Measurements from ENCODE around the gene PDIK1L.

The PDIK1L gene

DNA sequence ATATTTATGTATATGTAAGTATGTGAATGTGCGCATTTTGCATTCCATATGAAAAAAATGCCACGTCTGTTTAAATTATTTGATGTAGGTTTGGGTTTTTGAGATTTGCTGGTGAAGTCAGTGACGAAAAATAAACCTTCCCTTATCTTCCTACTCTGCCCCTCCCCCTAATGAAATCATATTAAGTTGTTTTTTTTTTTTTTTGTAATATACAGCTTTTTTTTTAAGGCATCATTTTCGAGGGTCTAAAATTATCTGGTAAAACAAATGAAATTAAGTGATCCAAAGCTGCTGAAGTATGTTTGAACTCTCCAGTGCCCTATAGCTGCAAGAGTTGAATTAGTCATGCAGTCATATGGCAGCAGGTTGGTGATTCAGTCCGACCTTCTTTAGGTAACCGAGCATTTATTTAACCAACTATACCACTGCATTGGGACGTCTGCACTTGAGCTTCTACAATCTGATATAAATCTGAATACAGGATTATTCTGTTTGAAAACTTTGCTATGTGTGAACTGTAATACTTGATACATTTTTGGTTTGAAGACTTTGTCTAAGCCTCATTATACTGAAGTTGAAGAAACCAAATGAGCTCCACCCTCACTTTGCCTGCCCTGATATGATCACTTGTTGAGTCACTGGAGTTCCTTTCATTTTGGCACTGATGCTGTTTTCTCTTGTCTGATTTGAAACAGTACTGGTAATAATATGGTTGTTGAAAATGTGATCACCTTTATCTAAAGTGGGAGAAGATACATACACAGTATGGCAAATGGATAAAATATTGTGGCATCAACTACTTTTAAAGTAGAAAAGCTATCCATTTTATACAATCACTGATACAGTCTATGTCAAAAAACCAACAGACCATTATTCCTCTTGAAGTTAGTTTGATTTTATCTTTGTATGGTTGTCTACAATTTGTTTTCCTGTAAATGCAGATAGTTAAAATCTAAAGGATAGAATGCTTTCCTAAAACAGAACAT lies 11.7 kb downstream of the PDIK1L start:
- DNase-seq (ENCODE audit: low spot score), result peak; percentile 52

DNA sequence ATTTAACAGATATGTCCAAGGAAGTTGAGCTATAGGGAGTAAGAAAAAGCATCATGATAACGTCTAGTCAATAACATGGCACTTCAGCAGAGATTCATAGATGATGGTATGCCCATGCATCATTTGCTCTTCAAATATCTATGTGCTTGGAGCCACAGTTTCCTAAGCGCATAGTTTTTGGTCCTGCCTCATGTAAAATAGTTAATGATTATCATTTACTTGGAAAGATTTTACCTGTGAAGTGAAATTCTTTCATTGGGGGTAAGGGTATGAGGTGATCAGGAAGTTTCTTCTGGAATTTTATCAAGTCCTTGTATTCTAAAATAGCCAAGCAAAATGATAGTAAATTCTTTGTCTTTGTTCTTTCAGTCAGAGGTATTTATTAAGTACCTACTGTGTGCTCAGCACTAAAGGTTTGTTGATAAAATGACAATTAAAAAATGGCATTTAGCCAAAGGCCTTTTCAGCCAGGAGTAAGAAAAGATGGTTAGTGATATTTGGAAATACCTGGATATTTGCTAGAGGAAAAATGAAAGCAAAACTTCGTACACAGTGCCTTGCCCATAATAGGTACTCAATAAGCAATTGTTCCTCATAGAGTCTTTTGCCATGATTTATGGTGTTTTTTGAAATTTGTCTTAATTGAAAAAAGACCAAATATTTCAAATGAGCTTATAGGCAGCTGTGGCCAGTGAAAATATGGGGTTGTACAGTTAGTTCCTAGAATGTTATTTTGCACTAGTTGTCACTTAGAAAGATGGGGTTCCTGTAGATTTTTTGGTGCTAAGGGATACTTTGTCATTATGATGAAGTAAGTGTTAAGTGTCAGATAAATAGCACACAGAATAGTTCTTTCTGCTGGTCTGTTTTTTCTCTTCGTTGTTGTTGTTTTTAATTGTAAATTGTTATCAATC lies 13.1 kb downstream of the PDIK1L start:
- no peak for DNase-seq (ENCODE audit: low spot score)

- no peak for DNase-seq (ENCODE audit: low spot score)
Observed at GRCh38 chr1:26125382-26125781, 13.8 kb downstream of the PDIK1L start.

DNA sequence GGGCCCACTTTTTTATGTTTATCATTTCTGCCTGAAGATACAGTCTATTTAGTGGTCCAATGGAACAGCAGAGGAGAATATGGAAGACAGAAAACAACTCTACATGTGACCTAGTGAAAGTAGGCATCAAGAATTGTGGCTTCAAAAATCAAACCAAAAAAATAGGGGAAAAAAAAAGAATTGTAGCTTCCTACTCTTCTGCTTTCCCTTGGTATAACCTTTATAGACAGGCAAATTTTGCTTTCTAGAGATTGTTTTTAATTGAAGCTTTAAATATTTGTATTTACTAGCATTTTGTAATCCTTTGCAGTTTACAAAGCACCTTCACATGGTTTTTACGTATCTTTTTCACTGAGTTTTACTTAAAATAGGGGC lies 14.3 kb downstream of the PDIK1L start:
- no peak for DNase-seq (ENCODE audit: low spot score)

GRCh38 chr1:26126321-26127084 lies 14.9 kb downstream of the PDIK1L start:
- no peak for DNase-seq (ENCODE audit: low spot score)

DNA sequence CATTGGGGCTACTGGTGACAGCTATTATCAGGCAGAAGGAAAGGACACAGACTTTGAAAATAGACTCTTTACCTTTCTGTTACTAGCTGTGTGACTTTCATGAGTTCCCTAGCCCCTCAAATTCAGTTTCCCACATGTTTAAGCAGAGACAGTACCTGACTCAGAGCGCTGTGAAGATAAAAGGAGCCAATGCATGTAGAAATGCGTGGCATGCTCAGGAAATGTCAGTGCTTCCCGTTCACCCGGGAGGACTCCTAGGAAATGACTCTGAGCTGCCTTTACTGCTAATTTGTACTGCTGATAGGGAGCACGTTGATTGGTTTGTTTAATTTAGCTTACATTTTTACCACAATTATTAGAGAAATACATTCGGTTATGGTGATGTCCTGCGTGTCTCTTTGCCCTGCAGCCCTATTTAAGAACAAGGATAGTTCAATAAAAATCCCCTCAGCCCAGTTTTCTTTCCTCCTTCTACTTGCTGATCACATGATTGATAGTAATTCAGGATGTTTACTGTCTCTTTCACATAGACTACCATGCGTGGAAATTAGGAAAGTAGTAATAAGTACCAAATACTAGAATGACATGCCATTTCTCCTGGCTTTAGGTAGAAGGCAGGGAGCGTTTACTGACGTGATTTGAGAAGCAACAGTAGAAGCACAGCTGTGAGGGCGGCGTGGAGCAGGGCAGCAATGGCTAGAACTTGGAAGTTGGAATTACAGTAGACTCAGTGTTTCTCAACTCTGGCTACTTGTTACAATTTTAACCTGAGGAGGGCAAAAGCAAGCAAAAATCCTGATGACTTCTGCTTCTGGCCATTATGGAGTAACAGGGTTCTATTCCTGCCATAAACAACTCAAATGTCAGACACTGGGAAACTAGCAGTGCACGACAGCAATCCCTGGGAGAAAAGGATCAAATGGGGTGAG lies 15.9 kb downstream of the PDIK1L start:
- DNase-seq (ENCODE audit: low spot score), result no peak

DNA sequence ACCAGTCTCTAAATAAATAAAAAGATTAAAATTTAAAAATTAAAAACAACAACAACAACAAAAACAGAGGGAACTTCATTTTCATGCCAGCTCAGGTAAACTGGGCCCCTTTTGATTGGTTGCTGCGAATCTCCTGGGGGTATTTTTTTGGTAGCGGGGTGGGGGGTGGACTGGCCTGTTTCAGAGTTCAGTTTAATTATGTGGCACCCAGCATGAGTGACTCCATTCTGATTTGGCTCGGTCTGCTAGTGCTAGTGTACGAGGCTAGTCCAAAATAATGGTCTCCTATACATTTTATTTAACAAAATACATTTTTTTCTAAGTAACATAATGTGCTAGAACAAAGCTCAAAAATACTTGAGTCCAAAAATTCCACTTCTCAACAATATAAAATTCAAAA lies 18.2 kb downstream of the PDIK1L start:
- DNase-seq (ENCODE audit: low spot score), result no peak

- DNase-seq (ENCODE audit: low spot score), result no peak
Observed at GRCh38 chr1:26130695-26131094, 19.1 kb downstream of the PDIK1L start.

- DNase-seq (ENCODE audit: low spot score), result no peak
Observed at GRCh38 chr1:26132128-26132833, 20.7 kb downstream of the PDIK1L start.

DNA sequence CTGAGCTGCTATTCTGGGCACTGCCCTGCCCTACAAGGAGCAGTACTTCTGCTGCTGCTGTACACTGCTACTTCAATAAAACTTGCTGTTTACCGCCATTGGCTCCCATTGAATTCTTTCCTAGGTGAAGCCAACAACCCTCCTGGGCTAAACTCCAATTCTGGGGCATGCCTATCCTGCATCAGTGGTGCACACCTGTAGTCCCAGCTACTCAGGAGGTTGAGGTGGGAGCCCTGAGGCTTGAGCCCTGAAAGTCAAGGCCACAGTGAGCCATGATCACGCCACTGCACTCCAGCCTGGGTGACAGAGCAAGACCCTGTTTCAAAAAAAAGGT lies 21.2 kb downstream of the PDIK1L start:
- no peak for DNase-seq (ENCODE audit: low spot score)

DNA sequence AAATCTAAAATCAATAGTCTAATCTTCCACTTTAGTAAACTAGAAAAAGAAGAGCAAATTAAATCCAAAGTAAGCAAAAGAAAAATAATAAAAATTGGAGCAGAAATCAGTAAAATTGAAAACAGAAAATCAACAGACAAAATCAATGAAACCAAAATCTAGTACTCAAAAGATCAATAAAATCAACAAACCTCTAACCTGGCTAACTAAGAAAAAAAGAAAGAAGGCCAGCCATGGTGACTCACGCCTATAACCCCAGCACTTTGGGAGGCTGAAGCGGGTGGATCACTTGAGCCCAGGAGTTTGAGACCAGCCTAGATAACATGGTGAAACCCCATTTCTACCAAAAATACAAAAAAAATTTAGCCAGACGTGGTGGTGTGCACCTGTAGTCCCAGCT lies 22.8 kb downstream of the PDIK1L start:
- no peak for DNase-seq (ENCODE audit: low spot score)

DNA sequence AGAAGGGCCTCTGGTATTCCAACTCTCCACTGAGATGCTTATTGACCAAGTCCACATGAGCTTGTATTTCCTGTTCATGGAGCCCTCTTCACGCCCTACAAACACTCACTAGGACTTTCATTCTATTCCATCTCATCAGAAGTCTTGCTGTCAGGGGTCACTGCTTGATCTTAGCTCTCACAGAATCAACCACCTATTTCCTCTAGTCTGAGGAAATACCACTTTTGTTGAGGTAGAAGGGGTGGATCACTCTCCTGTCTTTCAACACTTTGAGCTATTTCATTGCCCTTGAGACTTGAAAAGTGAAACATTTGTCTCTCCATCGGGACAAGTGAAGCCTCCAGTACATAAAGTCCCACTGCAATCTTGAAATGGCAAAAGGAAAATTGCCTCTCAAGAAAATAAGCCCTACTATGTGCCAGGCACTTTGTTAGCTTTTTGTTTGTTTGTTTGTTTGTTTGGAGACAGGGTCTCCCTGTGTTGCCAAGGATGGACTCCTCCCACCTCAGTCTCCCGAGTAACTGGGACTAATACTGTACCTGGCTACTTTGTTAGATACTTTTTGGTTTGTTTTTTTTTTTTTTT lies 27.4 kb downstream of the PDIK1L start:
- DNase-seq (ENCODE audit: low spot score), result no peak

DNA sequence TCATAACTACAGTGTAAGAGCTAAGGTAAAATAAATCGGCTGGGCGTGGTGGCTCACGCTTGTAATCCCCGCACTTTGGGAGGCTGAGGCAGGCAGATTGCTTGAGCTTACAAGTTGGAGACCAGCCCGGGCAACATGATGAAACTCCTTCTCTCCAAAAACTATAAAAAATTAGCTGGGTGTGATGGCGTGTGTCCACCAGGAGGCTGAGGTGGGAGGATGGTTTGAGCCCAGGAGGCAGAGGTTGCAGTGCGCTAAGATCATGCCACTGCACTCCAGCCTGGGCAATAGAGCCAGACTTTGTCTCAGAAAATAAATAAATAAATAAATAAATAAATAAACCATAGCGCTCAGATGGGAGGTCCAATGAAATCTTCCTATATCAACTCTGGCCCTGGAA lies 30.5 kb downstream of the PDIK1L start:
- DNase-seq (ENCODE audit: low spot score), result no peak

DNA sequence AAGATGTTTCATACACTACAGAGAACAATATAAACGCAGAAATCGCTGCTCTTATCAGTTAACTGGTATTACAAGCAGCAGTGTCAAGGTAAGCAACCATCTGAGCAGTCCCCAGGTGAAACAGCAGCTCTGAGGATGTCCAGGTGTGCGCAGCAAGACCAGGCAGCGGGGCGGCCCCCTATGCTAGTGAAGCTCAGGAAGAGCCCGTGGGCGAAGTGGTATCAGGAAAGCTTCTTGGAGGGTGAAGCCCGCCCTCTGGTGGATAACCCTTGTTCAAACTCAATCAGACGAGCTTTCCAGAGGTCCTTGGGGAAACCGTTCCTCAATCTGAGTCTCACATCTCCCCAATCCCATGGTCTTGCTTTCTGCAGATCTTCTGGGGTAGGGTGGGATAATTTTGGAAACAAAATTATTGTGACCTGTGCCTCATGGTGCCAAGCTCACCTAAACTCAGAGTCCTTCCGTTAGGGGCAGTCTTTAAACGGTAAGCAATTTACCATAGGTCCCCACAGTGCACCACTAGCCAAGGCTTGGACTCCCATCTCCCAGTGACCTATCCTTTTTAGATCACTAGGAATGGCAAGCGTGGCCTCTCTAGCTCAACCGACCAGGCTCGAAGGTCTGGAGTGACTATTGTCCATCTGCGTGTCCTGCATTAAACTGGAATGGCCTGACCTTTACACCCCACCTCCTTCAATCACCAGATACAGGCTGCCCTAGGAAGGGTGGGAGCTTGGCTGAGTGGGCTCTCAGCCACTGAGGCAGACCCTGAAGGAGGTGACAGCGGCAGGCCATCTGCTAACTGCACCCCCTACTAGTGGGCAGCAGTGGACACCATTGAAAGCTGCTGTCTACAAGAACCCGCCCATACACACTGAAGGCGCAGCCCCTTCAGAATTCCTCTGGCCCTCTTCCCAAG lies 33.7 kb downstream of the PDIK1L start:
- DNase-seq (ENCODE audit: low spot score), result peak; percentile 72

DNA sequence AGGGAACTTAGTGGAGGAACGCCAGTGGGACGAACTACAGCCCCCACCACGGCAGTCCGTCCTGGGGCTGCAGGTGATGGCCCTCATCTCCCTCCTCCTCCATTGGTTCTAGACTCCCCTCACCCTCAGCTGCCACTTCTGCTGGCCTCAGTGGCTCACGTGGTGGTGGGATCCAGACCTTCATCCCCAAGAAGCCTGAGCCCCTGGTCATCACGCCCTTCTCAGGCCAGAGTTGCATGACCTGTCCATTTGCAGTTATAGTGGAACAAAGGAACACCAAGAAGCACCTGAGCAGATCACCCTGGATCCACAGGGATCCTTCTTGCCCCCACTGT lies 34.3 kb downstream of the PDIK1L start:
- DNase-seq (ENCODE audit: low spot score), result no peak

DNA sequence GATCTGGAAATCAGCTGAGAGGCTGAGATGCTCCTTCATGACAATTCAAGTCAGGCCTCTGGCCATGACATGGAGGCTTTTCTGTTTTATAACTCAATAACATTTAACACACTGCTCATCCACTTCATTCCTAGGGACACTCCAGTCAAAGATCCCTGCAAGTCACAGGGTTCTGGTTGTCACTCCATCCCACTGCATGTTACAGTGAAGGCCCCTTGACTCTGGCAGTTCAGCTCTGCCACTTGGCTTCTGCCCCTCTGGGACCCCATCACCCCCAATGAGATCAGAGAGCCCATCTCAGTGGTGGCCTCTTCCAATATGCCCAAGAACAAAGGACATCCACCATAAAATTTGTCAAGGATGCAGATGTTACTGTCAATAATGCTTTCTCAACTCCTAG lies 37.3 kb downstream of the PDIK1L start:
- no peak for DNase-seq (ENCODE audit: low spot score)

GRCh38 chr1:26153966-26154532 lies 42.4 kb downstream of the PDIK1L start:
- no peak for DNase-seq (ENCODE audit: low spot score)

GRCh38 chr1:26154750-26155149 lies 43.1 kb downstream of the PDIK1L start:
- DNase-seq (ENCODE audit: low spot score), result no peak

Measured in AG08396 (cell line).